ENCODE data around the gene PRDM15. TPM values are rescaled to one million over a fixed set of nuclear protein-coding genes. Genes with fewer than 3 reads are reported as not detected.
A peak's percentile ranks its signal among the peaks of the same experiment; 100 is the strongest.

The PRDM15 gene
- total and polyA plus RNA-seq, 5 donors, result 2.1 to 6.0 (median 4.0) TPM

DNA sequence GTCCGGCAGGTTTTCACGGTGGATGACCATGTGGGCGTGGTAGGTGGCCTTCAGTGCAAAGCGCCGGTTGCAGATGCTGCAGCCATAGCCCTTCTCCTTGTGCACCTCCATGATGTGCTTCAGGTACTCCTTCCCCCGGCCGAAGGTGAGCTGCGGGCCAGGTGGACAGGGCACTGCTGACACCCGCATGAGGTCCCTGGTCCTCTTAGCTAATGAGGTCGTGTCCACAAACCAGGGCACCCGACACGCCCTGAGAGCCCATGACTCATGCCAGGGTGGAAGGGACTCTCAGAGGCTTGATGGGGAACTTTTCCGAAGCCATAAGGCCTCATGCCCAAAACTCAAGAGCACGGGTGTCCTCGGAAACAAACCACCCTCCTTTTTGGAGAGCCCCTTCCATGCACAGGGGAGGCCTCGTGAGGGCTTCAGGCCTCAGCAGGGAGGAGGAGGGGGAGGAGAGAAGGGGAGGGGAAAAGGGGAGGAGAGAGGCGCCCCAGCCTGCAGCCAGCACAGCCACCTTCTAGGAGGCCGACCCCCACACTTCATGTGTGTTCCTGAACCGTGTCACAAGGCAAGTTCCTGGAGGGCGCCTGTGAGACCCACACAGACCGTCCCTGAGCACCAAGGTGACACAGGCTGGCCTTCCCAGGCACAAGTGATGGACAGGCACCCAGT lies 57.9 kb downstream of the PRDM15 start:
- Histone ChIP-seq H3K4me3 (ENCODE audit: low read length) (no peak overlapping the region), H3K27me3 (ENCODE audit: control insufficient read depth, insufficient read depth) (no peaks in the 10 kb centered on the region), H3K27ac (ENCODE audit: low read length) (no peak overlapping the region), H3K4me1 (ENCODE audit: control insufficient read depth, insufficient read depth, low read length) (no peaks in the 10 kb centered on the region), H3K9me3 (ENCODE audit: control insufficient read depth, low read length) (no peaks in the 10 kb centered on the region)
- 90% methylated on average over 21 of the region's 21 CpGs for WGBS
- intact Hi-C loops (cut with DNase I), result loop anchor here in 1 of 4 donors (5.0 kb wide), 1 partner anchor 291 kb away; no protein-coding TSS in a partner anchor
- ATAC-seq, result peak in 1 of 2 donors; percentile 8
- DNase-seq, result peak in 1 of 3 donors; percentile 37

DNA sequence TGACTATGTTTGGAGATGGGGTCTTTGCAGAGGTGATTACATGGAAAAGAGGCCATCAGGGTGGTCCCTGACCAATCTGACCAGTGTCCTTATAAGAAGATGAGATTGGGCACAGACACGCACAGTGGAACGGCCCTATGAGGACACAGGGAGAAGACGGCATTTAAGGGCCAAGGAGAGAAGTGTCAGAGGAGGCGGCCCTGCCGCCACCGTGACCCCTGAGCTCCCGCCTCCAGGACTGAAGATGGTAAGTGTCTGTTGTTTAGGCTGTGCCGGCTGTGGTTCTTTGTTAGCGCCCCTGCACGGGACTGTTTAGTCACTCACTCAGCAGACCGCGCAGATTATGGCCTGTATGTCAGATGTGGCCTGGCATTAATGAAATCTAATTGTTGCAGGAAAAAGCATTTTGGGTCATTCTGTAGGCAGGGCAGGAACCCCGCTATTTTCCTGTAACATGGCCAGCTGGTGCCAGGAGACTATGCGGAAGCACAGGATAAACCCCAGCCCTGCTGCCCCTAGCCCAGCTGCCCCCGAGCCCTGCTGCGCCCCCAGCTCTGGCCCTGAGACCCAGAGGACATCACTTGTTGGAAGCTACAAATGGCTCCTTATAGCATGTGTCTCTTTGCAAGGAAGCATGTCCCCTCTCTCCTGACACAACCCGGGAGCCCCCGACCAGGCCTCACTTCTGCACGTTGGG lies 58.6 kb downstream of the PRDM15 start:
- no peak for ATAC-seq

DNA sequence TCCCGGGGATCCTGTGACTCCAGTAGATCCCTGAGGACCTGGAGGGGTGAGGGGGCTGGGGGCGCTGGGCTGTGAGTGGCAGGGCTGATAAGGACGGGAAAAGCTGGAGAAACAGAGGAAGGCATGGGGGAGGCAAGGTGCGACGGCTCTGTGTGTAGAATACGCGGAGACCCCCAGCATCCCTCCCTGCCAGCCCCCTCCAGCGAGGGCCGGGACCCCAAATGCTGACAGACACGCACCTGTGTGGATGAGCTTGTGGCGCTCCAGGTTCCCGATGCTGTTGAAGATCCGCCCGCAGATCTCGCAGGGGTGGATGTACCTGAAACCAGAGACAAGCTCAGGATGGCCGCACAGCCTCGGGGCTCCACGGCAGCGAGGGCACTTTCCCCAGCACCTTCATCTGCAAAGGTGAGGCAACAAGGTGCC lies 59.3 kb downstream of the PRDM15 start:
- 96% methylated on average over 19 of the region's 19 CpGs for WGBS
- Histone ChIP-seq H3K27ac (ENCODE audit: low read length) (no peak overlapping the region), H3K9me3 (ENCODE audit: control insufficient read depth, low read length) (no peaks in the 10 kb centered on the region), H3K4me1 (ENCODE audit: control insufficient read depth, insufficient read depth, low read length) (no peaks in the 10 kb centered on the region), H3K27me3 (ENCODE audit: control insufficient read depth, insufficient read depth) (no peaks in the 10 kb centered on the region), H3K4me3 (ENCODE audit: low read length) (no peak overlapping the region)
- intact Hi-C loops (cut with DNase I), result loop anchor here in 3 of 4 donors (5.0 to 10.0 kb wide), 4 partner anchors 55 to 297 kb away; partner anchors contain the start of gene PRDM15 (in 1 of the 3)
- ATAC-seq, result no peak
- no peak for DNase-seq

More for the DNA sequence above, 58.6 kb downstream of the PRDM15 start:
- Histone ChIP-seq H3K4me1 (ENCODE audit: control insufficient read depth, insufficient read depth, low read length) (no peaks in the 10 kb centered on the region), H3K27ac (ENCODE audit: low read length) (no peak overlapping the region), H3K9me3 (ENCODE audit: control insufficient read depth, low read length) (no peaks in the 10 kb centered on the region), H3K27me3 (ENCODE audit: control insufficient read depth, insufficient read depth) (no peaks in the 10 kb centered on the region), H3K4me3 (ENCODE audit: low read length) (no peak overlapping the region)
- 92% methylated on average over 19 of the region's 19 CpGs for WGBS
- DNase-seq, result no peak
- intact Hi-C loops (cut with DNase I), result loop anchor here in 1 of 4 donors (5.0 kb wide), 1 partner anchor 292 kb away; no protein-coding TSS in a partner anchor

- Histone ChIP-seq H3K4me3 (ENCODE audit: low read length) (no peak overlapping the region), H3K4me1 (ENCODE audit: control insufficient read depth, insufficient read depth, low read length) (no peaks in the 10 kb centered on the region), H3K9me3 (ENCODE audit: control insufficient read depth, low read length) (no peaks in the 10 kb centered on the region), H3K27ac (ENCODE audit: low read length) (no peak overlapping the region), H3K27me3 (ENCODE audit: control insufficient read depth, insufficient read depth) (no peaks in the 10 kb centered on the region)
- no peak for ATAC-seq
- peak in 1 of 3 donors; percentile 51 for DNase-seq
- WGBS, result 97% methylated on average over 26 of the region's 26 CpGs
- intact Hi-C loops (cut with DNase I), result loop anchor here in 2 of 4 donors (5.0 to 10.0 kb wide), 3 partner anchors 55 to 298 kb away; partner anchors contain the start of gene PRDM15 (in 1 of the 2)
Measured at GRCh38 chr21:41819236-41819855, 59.8 kb downstream of the PRDM15 start.

DNA sequence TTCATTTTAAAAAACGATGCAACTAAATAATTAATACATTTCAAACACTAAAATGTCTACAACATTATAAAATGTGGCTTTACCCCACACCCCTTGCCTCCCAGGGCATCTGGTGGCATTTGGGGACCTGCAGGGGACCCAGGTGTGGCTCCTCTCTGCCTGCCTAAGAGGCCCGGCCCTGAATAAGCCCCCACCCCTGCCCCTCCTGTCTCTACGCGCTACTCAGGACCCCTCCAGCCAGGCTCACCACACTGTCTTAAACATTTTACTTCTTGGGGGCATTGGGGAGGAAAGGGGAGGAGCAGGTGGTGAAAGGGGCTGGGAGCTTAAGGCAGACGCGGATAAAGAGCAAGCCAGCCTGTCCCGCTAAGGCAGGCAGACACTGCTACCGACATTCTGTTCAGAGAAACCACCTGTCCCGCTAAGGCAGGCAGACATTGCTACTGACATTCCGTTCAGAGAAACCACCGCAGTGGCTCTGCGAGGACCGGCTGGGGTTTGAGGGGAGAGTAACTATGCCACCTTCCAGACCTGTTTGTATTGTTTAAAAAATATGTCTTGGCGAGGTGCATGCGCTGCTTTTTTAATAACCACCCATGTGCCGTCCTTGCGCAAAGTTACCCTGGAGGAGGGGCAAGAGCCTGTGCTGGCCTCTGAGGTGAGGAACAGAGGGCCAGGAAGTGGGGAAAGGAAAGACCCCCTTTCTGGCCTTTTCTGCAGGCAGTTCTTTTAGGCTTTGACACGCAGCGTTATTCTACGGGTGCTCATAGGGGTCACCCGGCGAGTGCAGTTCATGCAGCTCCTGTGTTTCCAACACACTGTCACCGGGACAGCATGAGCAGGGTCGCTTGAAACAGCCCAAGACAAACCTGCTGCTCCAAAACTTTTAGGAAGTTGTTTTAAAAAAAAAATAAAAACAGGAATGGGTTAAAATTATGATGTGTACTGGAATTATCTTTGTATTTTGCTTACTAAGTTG lies 61.0 kb downstream of the PRDM15 start:
- no peak for DNase-seq
- Histone ChIP-seq H3K27me3 (ENCODE audit: control insufficient read depth, insufficient read depth) (no peaks in the 10 kb centered on the region), H3K4me3 (ENCODE audit: low read length) (no peak overlapping the region), H3K27ac (ENCODE audit: low read length) (no peak overlapping the region), H3K4me1 (ENCODE audit: control insufficient read depth, insufficient read depth, low read length) (no peaks in the 10 kb centered on the region), H3K9me3 (ENCODE audit: control insufficient read depth, low read length) (no peaks in the 10 kb centered on the region)
- intact Hi-C loops (cut with DNase I), result loop anchor here in 3 of 4 donors (2.0 to 10.0 kb wide), 5 partner anchors 57 to 301 kb away; partner anchors contain the start of gene PRDM15 (in 1 of the 3)
- 92% methylated on average over 24 of the region's 24 CpGs for WGBS
- ATAC-seq, result no peak

DNA sequence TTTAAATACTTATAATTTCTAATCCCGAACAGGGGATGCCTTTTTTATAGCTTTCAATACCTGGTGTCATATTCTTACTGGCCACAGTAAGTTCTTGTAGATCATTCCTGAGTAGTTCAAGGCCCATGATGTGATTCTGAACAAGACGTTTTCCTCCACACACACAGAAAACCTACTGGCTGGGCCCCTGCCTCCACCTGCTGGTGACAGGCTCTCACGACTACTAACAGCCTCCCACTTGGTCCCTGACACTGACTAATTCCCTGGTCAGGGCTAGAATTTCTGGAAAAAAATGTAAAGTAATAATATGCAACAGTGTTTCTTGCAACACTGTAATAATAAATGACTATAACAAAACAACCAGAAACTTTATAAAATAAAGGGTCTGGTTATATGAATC lies 61.9 kb downstream of the PRDM15 start:
- DNase-seq (peak; percentile 46 to 78 (median 69)), ATAC-seq (peak; percentile 70 to 79)
- Histone ChIP-seq H3K9me3 (ENCODE audit: control insufficient read depth, low read length) (no peaks in the 10 kb centered on the region), H3K27me3 (ENCODE audit: control insufficient read depth, insufficient read depth) (no peaks in the 10 kb centered on the region), H3K27ac (ENCODE audit: low read length) (no peak overlapping the region), H3K4me3 (ENCODE audit: low read length) (no peak overlapping the region), H3K4me1 (ENCODE audit: control insufficient read depth, insufficient read depth, low read length) (no peaks in the 10 kb centered on the region)
- intact Hi-C loops (cut with DNase I), result loop anchor here in 3 of 4 donors (2.0 to 10.0 kb wide), 5 partner anchors 58 to 302 kb away; partner anchors contain the start of gene PRDM15 (in 1 of the 3)
- 13% methylated on average over 3 of the region's 3 CpGs for WGBS

GRCh38 chr21:41816583-41817165 lies 62.5 kb downstream of the PRDM15 start:
- H3K9me3 ChIP-seq (ENCODE audit: control insufficient read depth, low read length), result no peaks in the 10 kb centered on the region
- DNase-seq (peak; percentile 68 to 84 (median 82)), ATAC-seq (peak; percentile 75 to 88)
- no peaks in the 10 kb centered on the region for H3K4me1 ChIP-seq (ENCODE audit: control insufficient read depth, insufficient read depth, low read length)
- intact Hi-C loops (cut with DNase I), result loop anchor here in 3 of 4 donors (2.0 to 10.0 kb wide), 5 partner anchors 58 to 302 kb away; partner anchors contain the start of gene PRDM15 (in 1 of the 3)
- no peak overlapping the region for H3K27ac ChIP-seq (ENCODE audit: low read length)
- H3K27me3 ChIP-seq (ENCODE audit: control insufficient read depth, insufficient read depth), result no peaks in the 10 kb centered on the region
- H3K4me3 ChIP-seq (ENCODE audit: low read length), result no peak overlapping the region
- 14% methylated on average over 12 of the region's 12 CpGs for WGBS

GRCh38 chr21:41815652-41816582 lies 63.2 kb downstream of the PRDM15 start:
- Histone ChIP-seq H3K9me3 (ENCODE audit: control insufficient read depth, low read length) (no peaks in the 10 kb centered on the region), H3K27ac (ENCODE audit: low read length) (no peak overlapping the region), H3K4me3 (ENCODE audit: low read length) (no peak overlapping the region), H3K4me1 (ENCODE audit: control insufficient read depth, insufficient read depth, low read length) (no peaks in the 10 kb centered on the region), H3K27me3 (ENCODE audit: control insufficient read depth, insufficient read depth) (no peaks in the 10 kb centered on the region)
- intact Hi-C loops (cut with DNase I), result loop anchor here in 3 of 4 donors (2.0 to 10.0 kb wide), 5 partner anchors 59 to 303 kb away; partner anchors contain the start of gene PRDM15 (in 1 of the 3)
- 92% methylated on average over 50 of the region's 50 CpGs for WGBS
- DNase-seq (no peak), ATAC-seq (peak; percentile 12 to 28)

GRCh38 chr21:41813226-41813625 lies 65.9 kb downstream of the PRDM15 start:
- Histone ChIP-seq H3K9me3 (ENCODE audit: control insufficient read depth, low read length) (no peaks in the 10 kb centered on the region), H3K4me1 (ENCODE audit: control insufficient read depth, insufficient read depth, low read length) (no peaks in the 10 kb centered on the region), H3K4me3 (ENCODE audit: low read length) (no peak overlapping the region), H3K27ac (ENCODE audit: low read length) (no peak overlapping the region), H3K27me3 (ENCODE audit: control insufficient read depth, insufficient read depth) (no peaks in the 10 kb centered on the region)
- intact Hi-C loops (cut with DNase I), result loop anchor here in 2 of 4 donors (10.0 kb wide), 2 partner anchors 62 to 122 kb away; partner anchors contain the start of gene PRDM15 (in 1 of the 2)
- ATAC-seq, result no peak
- no peak for DNase-seq
- WGBS, result 86% methylated on average over 11 of the region's 11 CpGs
